Transverse colon (tissue), 4 donors: ENCODE data around the gene DBNDD1. TPM values are rescaled to one million over a fixed set of nuclear protein-coding genes. Genes with fewer than 3 reads are reported as not detected.

Experiments used
- DNase-seq: peaks from one replicate; pipeline ENCODE4 v3.0.0-alpha.2; 2019
- H3K27ac ChIP-seq, 4 donors: fragments of 200-600 bp; sonication (generic); 2 replicates each; pipeline ENCODE4 v1.5.1; 2016 to 2018; ENCODE audit warnings: inconsistent platforms in 4 of 4
- H3K27me3 ChIP-seq: fragments of 200-600 bp; sonication (generic); 2 replicates; pipeline ENCODE4 v1.5.1; 2017; ENCODE audit warnings: inconsistent platforms
- H3K36me3 ChIP-seq, 4 donors: fragments of 200-600 bp; sonication (generic); 2 replicates each; pipeline ENCODE4 v1.5.1; 2017 to 2019; ENCODE audit warnings: inconsistent platforms in 4 of 4
- H3K4me1 ChIP-seq, 4 donors: fragments of 200-600 bp; sonication (generic); 2 replicates each; pipeline ENCODE4 v1.5.1; 2017 to 2020; ENCODE audit warnings: inconsistent platforms in 4 of 4
- H3K4me3 ChIP-seq, 4 donors: fragments of 200-600 bp; sonication (generic); 1 replicate in 1 of 4; 2 replicates in 3 of 4; pipeline versions ENCODE4 v1.5.1 to v1.6.1; 2017 to 2019; ENCODE audit warnings: inconsistent platforms in 4 of 4
- H3K9me3 ChIP-seq, 2 donors: fragments of 200-600 bp; sonication (generic); 2 replicates each; pipeline ENCODE4 v1.5.1; 2017 to 2019; ENCODE audit warnings: inconsistent platforms in 2 of 2
- CTCF ChIP-seq, 5 experiments: fragments of 200-600 bp in 3 of 5; fragments of 450-650 bp in 2 of 5; sonication (generic) in 3 of 5; IDR thresholded peaks; 1 replicate in 2 of 5; 2 replicates in 3 of 5; pipeline ENCODE4 v1.5.1; 2016 to 2017; ENCODE audit warnings: antibody characterized with exemption in 5 of 5, inconsistent platforms in 3 of 5, mild to moderate bottlenecking in 2 of 5, moderate library complexity in 1 of 5
- EP300 ChIP-seq: sonication (generic); formaldehyde crosslinking; IDR thresholded peaks from one replicate; pipeline ENCODE4 v1.6.1; 2017; ENCODE audit warnings: antibody characterized with exemption, low read depth
- POLR2A ChIP-seq: fragments of 450-650 bp; IDR thresholded peaks from one replicate; pipeline ENCODE4 v1.6.1; 2016; ENCODE audit warnings: antibody characterized with exemption, mild to moderate bottlenecking, moderate library complexity
- POLR2AphosphoS5 ChIP-seq, 3 donors: sonication (generic); formaldehyde crosslinking; IDR thresholded peaks; one replicate each; pipeline ENCODE4 v1.6.1; 2016; ENCODE audit warnings: antibody characterized with exemption in 3 of 3
- WGBS, 2 donors: methylation state at CpG; one replicate each; pipeline ENCODE4 v1.1.5; 2018; ENCODE audit warnings: low coverage in 1 of 2; 5-methylcytosine and 5-hydroxymethylcytosine counted together
- in situ Hi-C, 4 donors: fragments of 200-750 bp; cut with MboI; loops; one replicate each; pipeline versions ENCODE4 v1.15.0 to v1.15.1; 2017; ENCODE audit warnings: low sequenced_read_pairs in 3 of 4, low pct_ligation_motif_present in 1 of 4, low pct_unique_long_range_greater_than_20kb in 1 of 4
- intact Hi-C: fragments of 100-400 bp; cut with DNase I; formaldehyde crosslinking; loops from one replicate; pipeline ENCODE4 v1.15.1; 2023; ENCODE audit warnings: low total_unique reads
- total RNA-seq, 4 donors: library from RNA; depleted of rRNA; stranded (reverse); fragments of >200 nt; gene quantifications; one replicate each; pipeline ENCODE4 v1.1.0, GENCODE V29; 2016

The DBNDD1 gene
- total RNA-seq, 4 donors from 2014 or later = 6.8 to 33.7 (median 14.2) TPM

- Histone ChIP-seq H3K27ac (no peak overlapping the region), H3K27me3 (peaks cover 6% of the 10 kb centered on the region), H3K36me3 (no peaks in the 10 kb centered on the region), H3K9me3 (no peaks in the 10 kb centered on the region), H3K4me1 (peaks cover 0 to 23% (median 17%) of the 10 kb centered on the region in 4 donors), H3K4me3 (no peak overlapping the region)
- in situ Hi-C loops (no loop called here), intact Hi-C loops (no loop called here)
- no peak for DNase-seq
- WGBS, 2 donors = 85 to 87% methylated on average over 10 to 19 of the region's 19 CpGs
- no peak for TF ChIP-seq POLR2A
- TF ChIP-seq EP300 = no peak
- no peak for TF ChIP-seq CTCF (IDR thresholded peaks at IDR 0.05)
- no peak for TF ChIP-seq POLR2AphosphoS5 (IDR thresholded peaks at IDR 0.05)
Measured at GRCh38 chr16:90015586-90016338, 3.5 kb downstream of the DBNDD1 start.

- in situ Hi-C loops (no loop called here), intact Hi-C loops (no loop called here)
- TF ChIP-seq POLR2AphosphoS5 (IDR thresholded peaks at IDR 0.05) = no peak
- TF ChIP-seq EP300 = no peak
- no peak for TF ChIP-seq CTCF (IDR thresholded peaks at IDR 0.05)
- no peak for TF ChIP-seq POLR2A
- no peak overlapping the region for H3K4me3 ChIP-seq
- H3K4me1 ChIP-seq = peaks cover 0 to 1% (median 0%) of the 10 kb centered on the region in 4 donors
- no peaks in the 10 kb centered on the region for H3K9me3 ChIP-seq
- no peaks in the 10 kb centered on the region for H3K27me3 ChIP-seq
- 20 to 68% methylated on average over 1 to 12 of the region's 13 CpGs for WGBS, 2 donors
- no peaks in the 10 kb centered on the region for H3K36me3 ChIP-seq
- no peak for DNase-seq
- H3K27ac ChIP-seq = no peak overlapping the region
Measured at GRCh38 chr16:90012991-90013745, 6.1 kb downstream of the DBNDD1 start.

- no peaks in the 10 kb centered on the region for H3K9me3 ChIP-seq
- no peak for TF ChIP-seq EP300
- no peak overlapping the region for H3K27ac ChIP-seq
- DNase-seq = no peak
- no peak overlapping the region for H3K4me3 ChIP-seq
- H3K4me1 ChIP-seq = no peaks in the 10 kb centered on the region
- no peaks in the 10 kb centered on the region for H3K36me3 ChIP-seq
- no peaks in the 10 kb centered on the region for H3K27me3 ChIP-seq
- WGBS, 2 donors = 76% methylated on average over 12 of the region's 12 CpGs; no CpG with 5 or more reads in 1 of the 2 donors
- in situ Hi-C loops = no loop called here
- intact Hi-C loops = no loop called here
Measured at GRCh38 chr16:90011908-90012501, 7.3 kb downstream of the DBNDD1 start.

- in situ Hi-C loops = no loop called here
Measured at GRCh38 chr16:90011508-90011819, 7.8 kb downstream of the DBNDD1 start.

More at GRCh38 chr16:90011508-90011819, 7.8 kb downstream of the DBNDD1 start:
- DNase-seq = no peak
- no peaks in the 10 kb centered on the region for H3K4me1 ChIP-seq
- TF ChIP-seq POLR2A (no peak), CTCF (IDR thresholded peaks at IDR 0.05) (no peak), POLR2AphosphoS5 (IDR thresholded peaks at IDR 0.05) (no peak), EP300 (no peak)
- H3K27ac ChIP-seq = no peak overlapping the region
- 77% methylated on average over 11 of the region's 11 CpGs; no CpG with 5 or more reads in 1 of the 2 donors for WGBS, 2 donors
- no peaks in the 10 kb centered on the region for H3K9me3 ChIP-seq
- intact Hi-C loops = no loop called here
- no peak overlapping the region for H3K4me3 ChIP-seq
- H3K36me3 ChIP-seq = no peaks in the 10 kb centered on the region
- no peaks in the 10 kb centered on the region for H3K27me3 ChIP-seq
